Effector memory CD4-positive, alpha-beta T cell (primary cell): ENCODE data around the gene UNG.
A peak's percentile ranks its signal among the peaks of the same experiment; 100 is the strongest.
"Not testable (repeated sequence)": the region's sequence is repeated elsewhere in the genome, so short reads cannot be mapped to it uniquely, and the experiment has no call there.

Experiments used
- DNase-seq, 3 donors: peaks; one replicate each; pipeline ENCODE4 v3.0.0-alpha.2; 2020
- H3K27ac ChIP-seq: 2 replicates; pipeline ENCODE4 v1.7.0; 2013; ENCODE audit warnings: mild to moderate bottlenecking, low read length, moderate library complexity; ENCODE audit not compliant: insufficient read depth, poor library complexity, severe bottlenecking
- H3K27me3 ChIP-seq: replicated peaks from 2 replicates; pipeline ENCODE4 v1.7.0; 2013; ENCODE audit warnings: mild to moderate bottlenecking, low read length; ENCODE audit not compliant: insufficient read depth, control insufficient read depth, poor library complexity, severe bottlenecking
- H3K36me3 ChIP-seq: 2 replicates; pipeline ENCODE4 v1.7.0; 2013; ENCODE audit warnings: mild to moderate bottlenecking, low read length, moderate library complexity; ENCODE audit not compliant: control insufficient read depth, insufficient read depth
- H3K4me1 ChIP-seq: 2 replicates; pipeline ENCODE4 v1.7.0; 2013; ENCODE audit warnings: low read length, mild to moderate bottlenecking; ENCODE audit not compliant: control insufficient read depth, insufficient read depth, poor library complexity, severe bottlenecking
- H3K4me3 ChIP-seq: 2 replicates; pipeline ENCODE4 v1.7.0; 2013; ENCODE audit warnings: low read length, low read depth, mild to moderate bottlenecking; ENCODE audit not compliant: insufficient read depth, poor library complexity, severe bottlenecking
- H3K9me3 ChIP-seq: 2 replicates; pipeline ENCODE4 v1.7.0; 2013; ENCODE audit warnings: mild to moderate bottlenecking, low read length, moderate library complexity; ENCODE audit not compliant: control insufficient read depth
- total RNA-seq, 3 donors: gene quantifications; one replicate each; lab custom pipeline; 2026; lab: John Stamatoyannopoulos, UW

The UNG gene
- total RNA-seq, result 9.4 to 14.5 (median 11.8) reads per million in 3 donors

- peak; percentile 90 to 96 (median 95) for DNase-seq
- H3K4me3 ChIP-seq, result peak within 1 kb of the TSS; percentile 73
- H3K27me3 ChIP-seq, result no peaks in the 10 kb centered on the region
- H3K36me3 ChIP-seq, result peaks cover 7% of the 10 kb centered on the region
- H3K27ac ChIP-seq, result peak within 1 kb of the TSS; percentile 56
- H3K4me1 ChIP-seq, result peaks cover 24% of the 10 kb centered on the region
- H3K9me3 ChIP-seq, result no peaks in the 10 kb centered on the region
Measured at GRCh38 chr12:109097435-109098182, at the start of gene UNG. Gene UNG (plus strand): TSS chr12:109097597. CDS start chr12:109097680, 83 bp downstream.

DNA sequence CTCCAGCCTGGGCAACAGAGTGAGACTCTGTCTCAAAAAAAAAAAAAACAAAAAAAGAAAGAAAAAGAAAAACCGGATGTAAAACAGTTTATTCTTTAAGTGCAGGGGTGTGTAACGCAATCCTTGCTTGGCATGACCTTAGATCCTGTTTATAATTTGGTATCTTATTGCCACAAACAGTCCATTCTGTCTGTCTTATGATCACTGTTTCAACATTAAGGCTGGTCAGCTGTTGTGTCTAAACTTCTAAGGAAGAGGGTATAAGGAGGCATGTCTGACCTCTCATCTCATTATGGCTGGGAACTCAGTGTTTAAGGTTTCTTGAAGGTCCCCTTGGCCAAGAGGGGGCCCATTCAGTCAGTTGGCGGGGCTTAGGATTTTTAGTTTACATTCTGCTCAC is 48.7 kb upstream of the UNG start:
- not testable (repeated sequence) for H3K4me3 ChIP-seq, H3K9me3 ChIP-seq, H3K27ac ChIP-seq, H3K4me1 ChIP-seq, H3K36me3 ChIP-seq, H3K27me3 ChIP-seq, DNase-seq

DNA sequence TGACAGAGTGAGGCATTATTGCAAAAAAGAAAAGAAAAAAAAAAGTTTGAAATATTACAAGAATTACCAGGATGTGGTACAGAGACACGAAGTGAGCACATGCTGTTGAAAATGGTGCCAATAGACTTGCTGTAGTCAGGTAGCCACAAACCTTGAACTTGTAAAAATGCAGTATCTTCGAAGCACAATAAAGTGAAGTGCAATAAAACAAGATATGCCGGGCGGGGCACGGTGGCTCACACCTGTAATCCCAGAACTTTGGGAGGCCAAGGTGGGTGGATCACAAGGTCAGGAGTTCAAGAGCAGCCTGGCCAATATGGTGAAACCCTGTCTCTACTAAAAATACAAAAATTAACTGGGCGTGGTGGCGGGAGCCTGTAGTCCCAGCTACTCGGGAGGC is 47.6 kb upstream of the UNG start:
- H3K9me3 ChIP-seq, H3K4me3 ChIP-seq, DNase-seq, H3K27ac ChIP-seq, H3K4me1 ChIP-seq, H3K27me3 ChIP-seq, H3K36me3 ChIP-seq: not testable (repeated sequence)

- no peak for DNase-seq
- no peaks in the 10 kb centered on the region for H3K9me3 ChIP-seq
- no peaks in the 10 kb centered on the region for H3K36me3 ChIP-seq
- H3K27ac ChIP-seq, result peak overlapping the region; percentile 79
- no peaks in the 10 kb centered on the region for H3K27me3 ChIP-seq
- H3K4me3 ChIP-seq, result peak overlapping the region; percentile 92
- H3K4me1 ChIP-seq, result peaks cover 3% of the 10 kb centered on the region
Measured at GRCh38 chr12:109052097-109052413, 45.3 kb upstream of the UNG start.

- Histone ChIP-seq H3K4me3 (peak within 1 kb of the TSS; percentile 92), H3K4me1 (peaks cover 3% of the 10 kb centered on the region), H3K36me3 (no peaks in the 10 kb centered on the region), H3K27ac (peak within 1 kb of the TSS; percentile 79), H3K9me3 (no peaks in the 10 kb centered on the region), H3K27me3 (no peaks in the 10 kb centered on the region)
- DNase-seq, result peak; percentile 67 to 80 (median 72)
Measured at GRCh38 chr12:109052414-109053323, 44.7 kb upstream of the UNG start, which contains the start of gene USP30. Gene USP30 (plus strand): TSS chr12:109052576. CDS start chr12:109052679, 103 bp downstream.

DNA sequence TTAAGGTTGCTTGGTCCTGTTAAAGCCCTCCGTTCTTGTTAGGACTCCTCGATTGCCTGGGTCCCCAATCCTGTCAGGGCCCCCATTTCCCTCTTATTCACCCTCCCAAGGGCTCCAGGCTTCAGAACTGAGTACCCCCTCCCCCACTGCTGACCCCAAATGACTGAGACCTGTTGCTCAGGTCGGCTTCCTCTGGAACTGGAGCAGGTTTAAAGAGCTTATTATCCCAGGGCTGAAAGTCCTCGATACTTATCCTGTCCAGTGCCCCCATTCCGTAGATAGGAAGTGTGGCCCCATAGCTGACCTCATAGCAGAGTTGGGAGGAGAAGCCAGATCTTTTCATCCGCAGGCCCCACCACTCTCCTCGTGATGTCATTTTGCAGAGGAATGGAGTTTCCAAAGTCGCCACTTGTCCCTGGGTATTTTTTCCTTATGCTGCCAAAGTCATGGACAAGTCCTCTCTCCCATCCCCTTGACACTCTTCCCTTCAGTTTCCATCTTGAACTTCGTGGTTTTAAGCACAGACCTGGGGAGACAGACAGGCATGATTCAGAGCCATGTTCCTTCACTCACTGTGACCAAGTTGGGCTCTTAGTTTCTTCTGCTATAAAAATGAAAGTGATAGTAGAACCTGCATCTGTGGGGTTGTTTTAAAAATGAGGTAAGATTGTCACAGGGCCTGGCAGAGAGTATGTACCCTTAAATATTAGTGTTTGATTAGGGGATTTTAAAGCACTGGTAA is 43.8 kb upstream of the UNG start:
- Histone ChIP-seq H3K27me3 (no peaks in the 10 kb centered on the region), H3K4me1 (peaks cover 3% of the 10 kb centered on the region), H3K27ac (peak overlapping the region; percentile 79), H3K9me3 (no peaks in the 10 kb centered on the region), H3K36me3 (no peaks in the 10 kb centered on the region), H3K4me3 (peak overlapping the region; percentile 92)
- DNase-seq, result no peak

DNA sequence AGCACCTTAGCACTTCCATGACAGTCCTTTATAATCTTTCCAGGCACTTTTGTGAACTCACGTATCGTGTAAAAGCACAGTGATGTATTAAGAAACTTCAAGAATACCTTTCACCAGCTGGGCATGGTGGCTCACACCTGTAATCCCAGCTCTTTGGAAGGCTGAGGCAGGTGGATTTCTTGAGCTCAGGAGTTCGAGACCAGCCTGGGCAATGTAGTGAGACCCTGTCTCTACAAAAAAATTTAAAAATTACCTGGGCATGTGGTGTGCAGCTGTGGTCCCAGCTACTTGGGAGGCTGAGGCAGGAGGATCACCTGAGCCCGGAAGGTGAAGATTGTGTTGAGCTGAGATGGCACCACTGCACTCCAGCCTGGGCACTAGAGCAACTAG is 43.3 kb upstream of the UNG start:
- Histone ChIP-seq H3K27ac (peak overlapping the region; percentile 79), H3K4me3 (peak overlapping the region; percentile 92)
- not testable (repeated sequence) for DNase-seq, H3K36me3 ChIP-seq, H3K27me3 ChIP-seq, H3K4me1 ChIP-seq, H3K9me3 ChIP-seq

GRCh38 chr12:109054520-109054919 is 42.9 kb upstream of the UNG start:
- DNase-seq, result no peak
- no peaks in the 10 kb centered on the region for H3K36me3 ChIP-seq
- no peaks in the 10 kb centered on the region for H3K9me3 ChIP-seq
- no peaks in the 10 kb centered on the region for H3K27me3 ChIP-seq
- no peak overlapping the region for H3K4me3 ChIP-seq
- H3K27ac ChIP-seq, result peak overlapping the region; percentile 79
- H3K4me1 ChIP-seq, result peaks cover 3% of the 10 kb centered on the region

GRCh38 chr12:109056891-109057290 is 40.5 kb upstream of the UNG start:
- Histone ChIP-seq H3K9me3 (no peaks in the 10 kb centered on the region), H3K4me3 (no peak overlapping the region), H3K27ac (no peak overlapping the region), H3K36me3 (no peaks in the 10 kb centered on the region), H3K27me3 (no peaks in the 10 kb centered on the region), H3K4me1 (peaks cover 3% of the 10 kb centered on the region)
- DNase-seq, result no peak
